Measurements from ENCODE around the gene PLCB2. TPM values are rescaled to one million over a fixed set of nuclear protein-coding genes. Genes with fewer than 3 reads are reported as not detected.

The PLCB2 gene
- total and polyA plus RNA-seq, 9 of the 15 experiments (the other 6 are each of a cell fraction or from before 2014, with no cell fraction given), result 0.37 to 12.3 (median 8.0) TPM

GRCh38 chr15:40248006-40248783, 59.5 kb downstream of the PLCB2 start:
- Histone ChIP-seq H3K79me2 (ENCODE audit: control insufficient read depth, insufficient read depth, low read length) (no peaks in the 10 kb centered on the region), H3K36me3 (ENCODE audit: control insufficient read depth, insufficient read depth, low read length) (no peaks in the 10 kb centered on the region), H3K4me2 (ENCODE audit: insufficient read depth, low read length) (no peak overlapping the region), H3K27me3 (ENCODE audit: control insufficient read depth in 2 of 2, insufficient read depth in 2 of 2, low read length in 2 of 2) (peaks cover 2 to 26% of the 10 kb centered on the region in 2 experiments; a peak in 3 of 5 replicates), H3K27ac (ENCODE audit: extremely low read depth, low read depth, low read length) (no peak overlapping the region), H3K4me3 (no peak overlapping the region), H3K9ac (ENCODE audit: insufficient read depth in 1 of 2, low read depth in 2 of 2, low read length in 2 of 2) (peak overlapping the region in 1 of 2 experiments; percentile 27; a peak in 1 of 4 replicates), H3K4me1 (replicated peaks in 1 of 2; ENCODE audit: control insufficient read depth in 2 of 2, insufficient read depth in 2 of 2, low read length in 2 of 2) (peaks cover 10 to 14% of the 10 kb centered on the region in 2 experiments; a peak in 4 of 5 replicates), H4K20me1 (replicated peaks; ENCODE audit: control insufficient read depth, insufficient read depth, low read length) (no peaks in the 10 kb centered on the region), H3K9me3 (replicated peaks; ENCODE audit: control insufficient read depth, insufficient read depth, low read depth, low read length) (no peaks in the 10 kb centered on the region), H2AFZ (ENCODE audit: low read depth, low read length) (no peak overlapping the region), H3K9me1 (ENCODE audit: control insufficient read depth, insufficient read depth, low read length) (no peaks in the 10 kb centered on the region)
- TF ChIP-seq ZNF277 (CRISPR knock-in tag; IDR thresholded peaks at IDR 0.05; ENCODE audit: borderline replicate concordance) (no peak), CHAMP1 (IDR thresholded peaks at IDR 0.05) (no peak), NFIC (IDR thresholded peaks at IDR 0.05) (peak; percentile 74), RFX1 (IDR thresholded peaks at IDR 0.05) (no peak), NFE2L1 (tag; IDR thresholded peaks at IDR 0.05; ENCODE audit: borderline replicate concordance, low read depth) (no peak), ZFP1 (CRISPR knock-in tag; IDR thresholded peaks at IDR 0.05) (no peak)
- TF ChIP-seq, protein P1, sequence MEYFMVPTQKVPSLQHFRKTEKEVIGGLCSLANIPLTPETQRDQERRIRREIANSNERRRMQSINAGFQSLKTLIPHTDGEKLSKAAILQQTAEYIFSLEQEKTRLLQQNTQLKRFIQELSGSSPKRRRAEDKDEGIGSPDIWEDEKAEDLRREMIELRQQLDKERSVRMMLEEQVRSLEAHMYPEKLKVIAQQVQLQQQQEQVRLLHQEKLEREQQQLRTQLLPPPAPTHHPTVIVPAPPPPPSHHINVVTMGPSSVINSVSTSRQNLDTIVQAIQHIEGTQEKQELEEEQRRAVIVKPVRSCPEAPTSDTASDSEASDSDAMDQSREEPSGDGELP (CRISPR knock-in tag; IDR thresholded peaks at IDR 0.05; ENCODE audit: borderline replicate concordance), result no peak
- TF ChIP-seq, protein P2, sequence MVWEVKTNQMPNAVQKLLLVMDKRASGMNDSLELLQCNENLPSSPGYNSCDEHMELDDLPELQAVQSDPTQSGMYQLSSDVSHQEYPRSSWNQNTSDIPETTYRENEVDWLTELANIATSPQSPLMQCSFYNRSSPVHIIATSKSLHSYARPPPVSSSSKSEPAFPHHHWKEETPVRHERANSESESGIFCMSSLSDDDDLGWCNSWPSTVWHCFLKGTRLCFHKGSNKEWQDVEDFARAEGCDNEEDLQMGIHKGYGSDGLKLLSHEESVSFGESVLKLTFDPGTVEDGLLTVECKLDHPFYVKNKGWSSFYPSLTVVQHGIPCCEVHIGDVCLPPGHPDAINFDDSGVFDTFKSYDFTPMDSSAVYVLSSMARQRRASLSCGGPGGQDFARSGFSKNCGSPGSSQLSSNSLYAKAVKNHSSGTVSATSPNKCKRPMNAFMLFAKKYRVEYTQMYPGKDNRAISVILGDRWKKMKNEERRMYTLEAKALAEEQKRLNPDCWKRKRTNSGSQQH (CRISPR knock-in tag; IDR thresholded peaks at IDR 0.05), result no peak
- ATAC-seq, result no peak
- BruUV-seq (replicated peaks), result no TSS peak
- ChIA-PET CTCF (ENCODE audit: low intra/inter-chr PET ratio) (no interaction called here), POLR2A (interaction anchor here (0.6 to 1.7 kb wide), 4 partner anchors 10 to 30 kb away, joined by 4 read pairs; partner anchors contain the start of gene PAK6)
- WGBS (ENCODE audit: insufficient coverage, low coverage, missing lambda C conversion rate), result 26% methylated on average over 16 of the region's 17 CpGs
- no peak for FAIRE-seq
- DNase-seq (ENCODE audit: extremely low read depth in 1 of 4, low spot score in 3 of 4), result no peak
- intact Hi-C loops (cut with micrococcal nuclease), result no loop called here
- in situ Hi-C loops (cut with MboI), result no loop called here
